ENCODE data around the gene SLC12A2. TPM values are rescaled to one million over a fixed set of nuclear protein-coding genes. Genes with fewer than 3 reads are reported as not detected.

SLC12A2 gene
- total RNA-seq, result 11.5 TPM
- long read RNA-seq, full-length matches to known transcripts, result 4 of 7 reads
- long read RNA-seq, partial matches to known transcripts, result 2 of 7 reads
- long read RNA-seq, other reads (novel, unspliced or antisense), result 1 of 7 reads

GRCh38 chr5:128083033-128083810 lies at the start of gene SLC12A2:
Gene SLC12A2, plus strand, starts transcription at chr5:128083766. Its CDS starts 189 bp downstream, at chr5:128083955.
- DNase-seq, result peak; percentile 92
- intact Hi-C loops (cut with micrococcal nuclease), result no loop called here
- H3K27ac ChIP-seq (replicated peaks), result peak within 1 kb of the TSS; percentile 98
- TF ChIP-seq, protein P1, sequence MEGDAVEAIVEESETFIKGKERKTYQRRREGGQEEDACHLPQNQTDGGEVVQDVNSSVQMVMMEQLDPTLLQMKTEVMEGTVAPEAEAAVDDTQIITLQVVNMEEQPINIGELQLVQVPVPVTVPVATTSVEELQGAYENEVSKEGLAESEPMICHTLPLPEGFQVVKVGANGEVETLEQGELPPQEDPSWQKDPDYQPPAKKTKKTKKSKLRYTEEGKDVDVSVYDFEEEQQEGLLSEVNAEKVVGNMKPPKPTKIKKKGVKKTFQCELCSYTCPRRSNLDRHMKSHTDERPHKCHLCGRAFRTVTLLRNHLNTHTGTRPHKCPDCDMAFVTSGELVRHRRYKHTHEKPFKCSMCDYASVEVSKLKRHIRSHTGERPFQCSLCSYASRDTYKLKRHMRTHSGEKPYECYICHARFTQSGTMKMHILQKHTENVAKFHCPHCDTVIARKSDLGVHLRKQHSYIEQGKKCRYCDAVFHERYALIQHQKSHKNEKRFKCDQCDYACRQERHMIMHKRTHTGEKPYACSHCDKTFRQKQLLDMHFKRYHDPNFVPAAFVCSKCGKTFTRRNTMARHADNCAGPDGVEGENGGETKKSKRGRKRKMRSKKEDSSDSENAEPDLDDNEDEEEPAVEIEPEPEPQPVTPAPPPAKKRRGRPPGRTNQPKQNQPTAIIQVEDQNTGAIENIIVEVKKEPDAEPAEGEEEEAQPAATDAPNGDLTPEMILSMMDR (IDR thresholded peaks at IDR 0.05; ENCODE audit: borderline replicate concordance), result no peak
- H3K27me3 ChIP-seq (ENCODE audit: low read depth), result no peaks in the 10 kb centered on the region
- H3K9me3 ChIP-seq (replicated peaks), result no peaks in the 10 kb centered on the region
- peaks cover 90% of the 10 kb centered on the region for H3K4me1 ChIP-seq
- no peaks in the 10 kb centered on the region for H3K36me3 ChIP-seq
- H3K4me3 ChIP-seq, result peak within 1 kb of the TSS; percentile 77

- TF ChIP-seq, protein P1 (IDR thresholded peaks at IDR 0.05; ENCODE audit: borderline replicate concordance), result no peak
- H3K27me3 ChIP-seq (ENCODE audit: low read depth), result no peaks in the 10 kb centered on the region
- DNase-seq, result no peak
- peaks cover 6% of the 10 kb centered on the region for H3K36me3 ChIP-seq
- H3K9me3 ChIP-seq (replicated peaks), result peaks cover 12% of the 10 kb centered on the region
- H3K4me1 ChIP-seq, result peaks cover 28% of the 10 kb centered on the region
- intact Hi-C loops (cut with micrococcal nuclease), result no loop called here
- no peak overlapping the region for H3K4me3 ChIP-seq
- H3K27ac ChIP-seq (replicated peaks), result no peak overlapping the region
Measured at GRCh38 chr5:128035689-128036088, 47.9 kb upstream of the SLC12A2 start.

GRCh38 chr5:128036950-128037349 lies 46.6 kb upstream of the SLC12A2 start:
- Histone ChIP-seq H3K4me1 (peaks cover 28% of the 10 kb centered on the region), H3K9me3 (replicated peaks) (peaks cover 12% of the 10 kb centered on the region), H3K4me3 (no peak overlapping the region), H3K27ac (replicated peaks) (no peak overlapping the region), H3K36me3 (peaks cover 6% of the 10 kb centered on the region), H3K27me3 (ENCODE audit: low read depth) (no peaks in the 10 kb centered on the region)
- intact Hi-C loops (cut with micrococcal nuclease), result no loop called here
- DNase-seq, result no peak
- TF ChIP-seq, protein P1 (IDR thresholded peaks at IDR 0.05; ENCODE audit: borderline replicate concordance), result no peak

- no peaks in the 10 kb centered on the region for H3K27me3 ChIP-seq (ENCODE audit: low read depth)
- H3K4me3 ChIP-seq, result no peak overlapping the region
- DNase-seq, result no peak
- peaks cover 4% of the 10 kb centered on the region for H3K9me3 ChIP-seq (replicated peaks)
- H3K4me1 ChIP-seq, result peaks cover 28% of the 10 kb centered on the region
- peak overlapping the region; percentile 43 for H3K27ac ChIP-seq (replicated peaks)
- H3K36me3 ChIP-seq, result peaks cover 6% of the 10 kb centered on the region
- intact Hi-C loops (cut with micrococcal nuclease), result no loop called here
- TF ChIP-seq, protein P1 (IDR thresholded peaks at IDR 0.05; ENCODE audit: borderline replicate concordance), result no peak
Measured at GRCh38 chr5:128038643-128039042, 44.9 kb upstream of the SLC12A2 start.

GRCh38 chr5:128040927-128041326 lies 42.6 kb upstream of the SLC12A2 start:
- Histone ChIP-seq H3K4me3 (no peak overlapping the region), H3K9me3 (replicated peaks) (no peaks in the 10 kb centered on the region), H3K27ac (replicated peaks) (no peak overlapping the region), H3K36me3 (peaks cover 9% of the 10 kb centered on the region), H3K4me1 (peaks cover 28% of the 10 kb centered on the region), H3K27me3 (ENCODE audit: low read depth) (no peaks in the 10 kb centered on the region)
- TF ChIP-seq, protein P1 (IDR thresholded peaks at IDR 0.05; ENCODE audit: borderline replicate concordance), result no peak
- intact Hi-C loops (cut with micrococcal nuclease), result no loop called here
- no peak for DNase-seq

Measured in left ventricle myocardium inferior (tissue), 1 donor.